GM12891 (cell line): ENCODE data around the gene KBTBD4.

Experiments
- POLR2A ChIP-seq: IDR thresholded peaks from 2 replicates; pipeline ENCODE4 v1.6.1; 2011; ENCODE audit warnings: low read depth, low read length, control low read depth
- POLR2AphosphoS5 ChIP-seq: IDR thresholded peaks from 2 replicates; pipeline ENCODE4 v1.6.1; 2011; ENCODE audit warnings: low read depth, low read length, control low read depth
- TAF1 ChIP-seq: IDR thresholded peaks from 2 replicates; pipeline ENCODE4 v1.6.1; 2011; ENCODE audit warnings: low read depth, low read length, control low read depth

DNA sequence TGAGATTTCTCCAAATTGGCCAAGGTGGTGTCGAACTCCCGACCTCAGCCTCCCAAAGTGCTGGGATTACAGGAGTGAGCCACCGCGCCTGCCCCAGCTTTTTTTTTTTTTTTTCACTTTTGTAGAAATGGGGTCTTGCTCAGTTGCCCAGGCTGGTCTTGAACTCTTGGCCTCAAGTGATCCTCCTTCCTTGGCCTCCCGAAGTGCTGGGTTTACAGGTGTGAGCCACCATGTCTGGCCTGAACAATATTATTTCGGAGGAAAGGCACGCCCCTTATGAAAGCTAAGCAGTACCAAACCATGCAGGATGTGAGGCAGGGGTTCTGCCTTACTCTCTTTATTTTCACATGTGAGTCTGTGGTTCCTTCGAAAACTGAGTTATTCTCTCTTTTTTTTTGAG, 47.5 kb upstream of the KBTBD4 start:
- no peak for TF ChIP-seq TAF1
- no peak for TF ChIP-seq POLR2A
- no peak for TF ChIP-seq POLR2AphosphoS5
